Uterus (tissue), 2 donors: ENCODE results near the gene KIF18A.

Experiments used
- POLR2A ChIP-seq, 2 donors: fragments of 450-650 bp; IDR thresholded peaks; one replicate each; pipeline ENCODE4 v1.6.1; 2016; ENCODE audit warnings: antibody characterized with exemption in 2 of 2, mild to moderate bottlenecking in 1 of 2, moderate library complexity in 1 of 2
- TF ChIP-seq, protein P1 (sequence below), 4 experiments: fragments of 200-600 bp in 2 of 4; fragments of 450-650 bp in 2 of 4; sonication (generic) in 2 of 4; IDR thresholded peaks; one replicate each; pipeline ENCODE4 v1.5.1; 2016 to 2019; ENCODE audit warnings: antibody characterized with exemption in 4 of 4, mild to moderate bottlenecking in 2 of 4, moderate library complexity in 1 of 4

GRCh38 chr11:27995083-27995482 lies 112.9 kb downstream of the KIF18A start:
- TF ChIP-seq, protein P1, sequence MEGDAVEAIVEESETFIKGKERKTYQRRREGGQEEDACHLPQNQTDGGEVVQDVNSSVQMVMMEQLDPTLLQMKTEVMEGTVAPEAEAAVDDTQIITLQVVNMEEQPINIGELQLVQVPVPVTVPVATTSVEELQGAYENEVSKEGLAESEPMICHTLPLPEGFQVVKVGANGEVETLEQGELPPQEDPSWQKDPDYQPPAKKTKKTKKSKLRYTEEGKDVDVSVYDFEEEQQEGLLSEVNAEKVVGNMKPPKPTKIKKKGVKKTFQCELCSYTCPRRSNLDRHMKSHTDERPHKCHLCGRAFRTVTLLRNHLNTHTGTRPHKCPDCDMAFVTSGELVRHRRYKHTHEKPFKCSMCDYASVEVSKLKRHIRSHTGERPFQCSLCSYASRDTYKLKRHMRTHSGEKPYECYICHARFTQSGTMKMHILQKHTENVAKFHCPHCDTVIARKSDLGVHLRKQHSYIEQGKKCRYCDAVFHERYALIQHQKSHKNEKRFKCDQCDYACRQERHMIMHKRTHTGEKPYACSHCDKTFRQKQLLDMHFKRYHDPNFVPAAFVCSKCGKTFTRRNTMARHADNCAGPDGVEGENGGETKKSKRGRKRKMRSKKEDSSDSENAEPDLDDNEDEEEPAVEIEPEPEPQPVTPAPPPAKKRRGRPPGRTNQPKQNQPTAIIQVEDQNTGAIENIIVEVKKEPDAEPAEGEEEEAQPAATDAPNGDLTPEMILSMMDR (IDR thresholded peaks at IDR 0.05) = no peak
- no peak for TF ChIP-seq POLR2A (IDR thresholded peaks at IDR 0.05)
